WTC11 (cell line): ENCODE results near the gene NUP93. TPM values are rescaled to one million over a fixed set of nuclear protein-coding genes. Genes with fewer than 3 reads are reported as not detected.

ENCODE experiments used
- ATAC-seq: fragments of 200-7000 bp; cut with Tn5 transposase; 2 replicates; pipeline ENCODE4 v1.10.0; 2021; ENCODE audit warnings: mild to moderate bottlenecking, moderate library complexity
- CTCF ChIA-PET: fragments of 300-600 bp; sonication (Branson Sonifier 250); formaldehyde crosslinking; loops from one replicate; lab custom pipeline; 2021; ENCODE audit warnings: antibody characterized with exemption; lab: Charles Lee
- POLR2A ChIA-PET: fragments of 350-600 bp; sonication (Branson Sonifier 250); formaldehyde crosslinking; loops from one replicate; lab custom pipeline; 2021; ENCODE audit warnings: antibody characterized with exemption; lab: Charles Lee
- DNase-seq: peaks from one replicate; pipeline ENCODE4 v3.0.0; 2021; ENCODE audit warnings: low spot score
- H3K27ac Mint-ChIP-seq: 2 replicates; pipeline ENCODE4 v1.8.0; 2021; ENCODE audit warnings: mixed read lengths
- H3K27me3 Mint-ChIP-seq: 2 replicates; pipeline ENCODE4 v1.8.0; 2021; ENCODE audit warnings: low read depth, mild to moderate bottlenecking, moderate library complexity, mixed read lengths
- H3K36me3 Mint-ChIP-seq: 2 replicates; pipeline ENCODE4 v1.8.0; 2021; ENCODE audit warnings: mixed read lengths
- H3K4me1 Mint-ChIP-seq: 2 replicates; pipeline ENCODE4 v1.8.0; 2022; ENCODE audit warnings: mixed read lengths
- H3K4me3 Mint-ChIP-seq: 2 replicates; pipeline ENCODE4 v1.8.0; 2021; ENCODE audit warnings: mild to moderate bottlenecking, moderate library complexity, mixed read lengths
- H3K9me3 Mint-ChIP-seq: 2 replicates; pipeline ENCODE4 v1.8.0; 2021; ENCODE audit warnings: mixed read lengths
- AFF4 ChIP-seq: sonication (generic); formaldehyde crosslinking; IDR thresholded peaks from 2 replicates; pipeline ENCODE4 v1.8.1; 2023; ENCODE audit warnings: mild to moderate bottlenecking, missing genetic modification reagents, borderline replicate concordance
- AR ChIP-seq: fragments of 250-450 bp; sonication (Bioruptor Pico); IDR thresholded peaks from 2 replicates; pipeline ENCODE4 v1.9.0; 2021; ENCODE audit warnings: mild to moderate bottlenecking
- ATF6 ChIP-seq: sonication (generic); formaldehyde crosslinking; IDR thresholded peaks from 2 replicates; pipeline ENCODE4 v1.8.1; 2023; ENCODE audit warnings: mild to moderate bottlenecking, missing genetic modification reagents
- CTCF ChIP-seq: fragments of 200-600 bp; IDR thresholded peaks from 2 replicates; pipeline ENCODE4 v1.8.0; 2022; ENCODE audit warnings: antibody characterized with exemption
- ERG ChIP-seq: fragments of 250-450 bp; sonication (Bioruptor Pico); IDR thresholded peaks from 2 replicates; pipeline ENCODE4 v1.8.0; 2021; ENCODE audit warnings: mild to moderate bottlenecking
- ETV6 ChIP-seq: sonication (generic); formaldehyde crosslinking; IDR thresholded peaks from 2 replicates; pipeline ENCODE4 v1.8.1; 2022; ENCODE audit warnings: mild to moderate bottlenecking, missing genetic modification reagents
- FOXP4 ChIP-seq: sonication (generic); formaldehyde crosslinking; IDR thresholded peaks from 2 replicates; pipeline ENCODE4 v1.8.0; 2022; ENCODE audit warnings: mild to moderate bottlenecking, missing genetic modification reagents
- GABPB1 ChIP-seq: sonication (generic); formaldehyde crosslinking; IDR thresholded peaks from 2 replicates; pipeline ENCODE4 v1.8.1; 2023; ENCODE audit warnings: mild to moderate bottlenecking, missing genetic modification reagents
- GRHL2 ChIP-seq: fragments of 250-450 bp; sonication (Bioruptor Pico); IDR thresholded peaks from 2 replicates; pipeline ENCODE4 v1.8.0; 2022; ENCODE audit warnings: mild to moderate bottlenecking, moderate library complexity; ENCODE audit not compliant: insufficient replicate concordance, severe bottlenecking
- IRF2 ChIP-seq: sonication (generic); formaldehyde crosslinking; IDR thresholded peaks from 2 replicates; pipeline ENCODE4 v1.8.0; 2022; ENCODE audit warnings: low read depth, missing genetic modification reagents, borderline replicate concordance
- JUN ChIP-seq: sonication (generic); formaldehyde crosslinking; IDR thresholded peaks from 2 replicates; pipeline ENCODE4 v1.8.0; 2023; ENCODE audit warnings: mild to moderate bottlenecking, missing genetic modification reagents
- MAX ChIP-seq: sonication (generic); formaldehyde crosslinking; IDR thresholded peaks from 2 replicates; pipeline ENCODE4 v1.8.0; 2022; ENCODE audit warnings: mild to moderate bottlenecking, missing genetic modification reagents
- MLX ChIP-seq: sonication (generic); formaldehyde crosslinking; IDR thresholded peaks from 2 replicates; pipeline ENCODE4 v1.8.1; 2023; ENCODE audit warnings: mild to moderate bottlenecking, missing genetic modification reagents, moderate library complexity
- NFATC4 ChIP-seq: fragments of 250-450 bp; sonication (Bioruptor Pico); IDR thresholded peaks from 2 replicates; pipeline ENCODE4 v1.9.0; 2021; ENCODE audit warnings: mild to moderate bottlenecking
- OVOL2 ChIP-seq: fragments of 250-450 bp; sonication (Bioruptor Pico); IDR thresholded peaks from 2 replicates; pipeline ENCODE4 v1.9.0; 2021; ENCODE audit warnings: mild to moderate bottlenecking, borderline replicate concordance
- SMAD4 ChIP-seq: sonication (generic); formaldehyde crosslinking; IDR thresholded peaks from 2 replicates; pipeline ENCODE4 v1.8.0; 2022; ENCODE audit warnings: mild to moderate bottlenecking, missing genetic modification reagents
- TCF7 ChIP-seq: sonication (generic); formaldehyde crosslinking; IDR thresholded peaks from 2 replicates; pipeline ENCODE4 v1.8.0; 2022; ENCODE audit warnings: mild to moderate bottlenecking, low read depth, missing genetic modification reagents, moderate library complexity
- TP53 ChIP-seq: sonication (generic); formaldehyde crosslinking; IDR thresholded peaks from 2 replicates; pipeline ENCODE4 v1.8.1; 2023; ENCODE audit warnings: mild to moderate bottlenecking, missing genetic modification reagents
- ZBTB43 ChIP-seq: sonication (generic); formaldehyde crosslinking; IDR thresholded peaks from 2 replicates; pipeline ENCODE4 v1.8.1; 2023; ENCODE audit warnings: mild to moderate bottlenecking, missing genetic modification reagents
- ZNF121 ChIP-seq: sonication (generic); formaldehyde crosslinking; IDR thresholded peaks from 2 replicates; pipeline ENCODE4 v1.8.0; 2023; ENCODE audit warnings: missing genetic modification reagents
- total RNA-seq: library from RNA; stranded (reverse); gene quantifications from 3 replicates; pipeline ENCODE4 v1.2.3, GENCODE V29; 2021

Gene NUP93
- total RNA-seq, 1 experiment from 2014 or later = 185 TPM

GRCh38 chr16:56842133-56842532 is 112.2 kb downstream of the NUP93 start:
- CTCF ChIA-PET = no interaction called here
- TF ChIP-seq GABPB1 (CRISPR knock-in tag) (no peak), TP53 (no peak), ZBTB43 (no peak), IRF2 (no peak), NFATC4 (no peak), MLX (CRISPR knock-in tag) (no peak), FOXP4 (CRISPR knock-in tag) (no peak), ATF6 (CRISPR knock-in tag) (no peak), CTCF (no peak), TCF7 (no peak), JUN (no peak), SMAD4 (CRISPR knock-in tag) (no peak), AFF4 (CRISPR knock-in tag) (no peak)
- H3K27ac Mint-ChIP-seq = no peak overlapping the region

GRCh38 chr16:56844056-56844455 is 114.1 kb downstream of the NUP93 start:
- Mint-ChIP-seq H3K9me3 (no peaks in the 10 kb centered on the region), H3K36me3 (peaks cover 49% of the 10 kb centered on the region), H3K4me3 (no peak overlapping the region), H3K27me3 (no peaks in the 10 kb centered on the region), H3K27ac (no peak overlapping the region), H3K4me1 (peaks cover 12% of the 10 kb centered on the region)
- ATAC-seq (no peak), DNase-seq (no peak)
- POLR2A ChIA-PET = no interaction called here
- CTCF ChIA-PET = interaction anchor here (1.1 kb wide), 1 partner anchor 170 kb away, joined by 3 read pairs; no protein-coding TSS in a partner anchor
- TF ChIP-seq ERG (no peak), OVOL2 (CRISPR knock-in tag) (no peak), ZNF121 (CRISPR knock-in tag) (no peak), ETV6 (CRISPR knock-in tag) (no peak), GRHL2 (CRISPR knock-in tag) (no peak), AR (CRISPR knock-in tag) (no peak), MAX (CRISPR knock-in tag) (no peak)

More at GRCh38 chr16:56842133-56842532, 112.2 kb downstream of the NUP93 start:
- Mint-ChIP-seq H3K4me3 (no peak overlapping the region), H3K9me3 (no peaks in the 10 kb centered on the region), H3K36me3 (peaks cover 60% of the 10 kb centered on the region), H3K4me1 (no peaks in the 10 kb centered on the region), H3K27me3 (no peaks in the 10 kb centered on the region)
- no peak for ATAC-seq
- no peak for DNase-seq
- POLR2A ChIA-PET = interaction anchor here (0.7 kb wide), 1 partner anchor 426 kb away, joined by 3 read pairs; no protein-coding TSS in a partner anchor
